ENCODE results near the gene FGFBP3. TPM values are rescaled to one million over a fixed set of nuclear protein-coding genes. Genes with fewer than 3 reads are reported as not detected.
A peak's percentile ranks its signal among the peaks of the same experiment; 100 is the strongest.

The FGFBP3 gene
- total and polyA plus RNA-seq, 12 donors, result 0.24 to 4.1 (median 1.8) TPM

DNA sequence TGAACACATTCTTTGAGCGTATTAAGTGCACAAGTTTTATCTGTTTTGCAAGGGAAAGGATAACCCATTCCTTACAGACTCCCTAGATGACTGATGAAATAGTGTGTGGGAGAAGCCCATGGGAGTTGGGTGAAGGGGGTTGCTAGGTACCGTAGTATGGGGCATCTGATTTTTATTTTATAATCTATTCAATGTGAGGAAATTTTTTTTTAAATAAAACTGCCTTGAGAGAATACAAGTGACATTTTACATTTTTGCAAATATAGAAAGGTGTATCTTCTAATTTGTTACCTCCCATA lies 15.7 kb upstream of the FGFBP3 start:
- WGBS, 4 donors, result 47 to 58% (median 51%) methylated on average over 2 of the region's 2 CpGs
- Histone ChIP-seq H3K27me3 (no peaks in the 10 kb centered on the region), H3K27ac (no peak overlapping the region), H3K36me3 (replicated peaks in 1 of 2) (no peaks in the 10 kb centered on the region), H3K4me1 (replicated peaks in 1 of 2) (peaks cover 7 to 27% of the 10 kb centered on the region in 2 donors), H3K9me3 (replicated peaks in 1 of 3) (no peaks in the 10 kb centered on the region), H3K4me3 (peak overlapping the region in 1 of 4 donors; percentile 78)
- DNase-seq, result no peak
- intact Hi-C loops (cut with DNase I), result no loop called here
- TF ChIP-seq POLR2A (IDR thresholded peaks at IDR 0.05), result no peak
- TF ChIP-seq, protein P1, sequence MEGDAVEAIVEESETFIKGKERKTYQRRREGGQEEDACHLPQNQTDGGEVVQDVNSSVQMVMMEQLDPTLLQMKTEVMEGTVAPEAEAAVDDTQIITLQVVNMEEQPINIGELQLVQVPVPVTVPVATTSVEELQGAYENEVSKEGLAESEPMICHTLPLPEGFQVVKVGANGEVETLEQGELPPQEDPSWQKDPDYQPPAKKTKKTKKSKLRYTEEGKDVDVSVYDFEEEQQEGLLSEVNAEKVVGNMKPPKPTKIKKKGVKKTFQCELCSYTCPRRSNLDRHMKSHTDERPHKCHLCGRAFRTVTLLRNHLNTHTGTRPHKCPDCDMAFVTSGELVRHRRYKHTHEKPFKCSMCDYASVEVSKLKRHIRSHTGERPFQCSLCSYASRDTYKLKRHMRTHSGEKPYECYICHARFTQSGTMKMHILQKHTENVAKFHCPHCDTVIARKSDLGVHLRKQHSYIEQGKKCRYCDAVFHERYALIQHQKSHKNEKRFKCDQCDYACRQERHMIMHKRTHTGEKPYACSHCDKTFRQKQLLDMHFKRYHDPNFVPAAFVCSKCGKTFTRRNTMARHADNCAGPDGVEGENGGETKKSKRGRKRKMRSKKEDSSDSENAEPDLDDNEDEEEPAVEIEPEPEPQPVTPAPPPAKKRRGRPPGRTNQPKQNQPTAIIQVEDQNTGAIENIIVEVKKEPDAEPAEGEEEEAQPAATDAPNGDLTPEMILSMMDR (IDR thresholded peaks at IDR 0.05), result no peak

DNA sequence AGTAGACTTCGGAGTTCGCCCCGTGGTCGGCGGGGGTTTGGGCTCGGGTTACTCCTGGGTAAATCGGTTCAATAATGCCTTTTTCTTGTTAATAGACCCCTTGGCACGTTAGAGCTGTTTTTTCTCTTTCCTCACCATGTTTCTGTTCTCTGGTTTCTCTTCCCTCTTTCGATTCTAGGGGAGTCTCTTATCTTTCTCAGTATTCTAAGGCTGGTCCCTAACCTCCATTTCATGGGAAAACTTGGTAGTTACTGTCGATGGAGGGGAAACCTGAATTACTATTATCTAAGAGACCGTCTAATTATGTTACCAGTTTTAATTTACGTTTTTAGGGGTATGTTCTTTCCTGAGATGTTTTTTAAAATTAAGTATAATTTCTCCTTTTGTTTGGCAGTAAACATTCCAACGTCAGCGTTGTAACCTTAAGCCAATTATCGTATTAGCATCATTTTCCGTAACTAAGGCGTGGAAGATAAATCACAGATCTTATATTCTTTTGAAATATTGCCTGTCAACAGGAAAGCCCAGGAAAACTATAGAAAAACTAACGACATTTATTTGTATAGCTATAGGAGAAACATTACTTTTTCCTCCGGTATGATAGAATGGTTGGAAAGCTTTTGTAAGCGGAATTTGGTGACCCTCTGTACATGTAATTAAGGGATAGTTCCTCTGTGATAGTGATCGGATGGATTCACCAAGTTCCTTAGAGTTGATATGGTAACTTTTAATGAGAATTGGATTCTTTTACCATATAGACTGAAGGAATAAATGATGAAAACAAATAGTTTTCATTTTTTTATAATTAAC lies 15.1 kb upstream of the FGFBP3 start:
- no peaks in the 10 kb centered on the region for H3K27me3 ChIP-seq
- intact Hi-C loops (cut with DNase I), result no loop called here
- H3K9me3 ChIP-seq (replicated peaks in 1 of 3), result no peaks in the 10 kb centered on the region
- TF ChIP-seq, protein P1 (IDR thresholded peaks at IDR 0.05), result no peak
- TF ChIP-seq POLR2A (IDR thresholded peaks at IDR 0.05), result no peak
- 1 to 3% (median 2%) methylated on average over 21 of the region's 21 CpGs for WGBS, 4 donors
- H3K36me3 ChIP-seq (replicated peaks in 1 of 2), result no peaks in the 10 kb centered on the region
- peak overlapping the region; percentile 87 to 99 (median 98) for H3K27ac ChIP-seq
- no peak for DNase-seq
- peaks cover 7 to 23% of the 10 kb centered on the region in 2 donors for H3K4me1 ChIP-seq (replicated peaks in 1 of 2)
- H3K4me3 ChIP-seq, result peak overlapping the region; percentile 65 to 100 (median 81)

GRCh38 chr10:91923371-91924211 lies 14.3 kb upstream of the FGFBP3 start, which contains the start of gene BTAF1:
BTAF1 (plus strand) TSS chr10:91923770; CDS start chr10:91924077, 307 bp downstream.
- intact Hi-C loops (cut with DNase I), result no loop called here
- peaks cover 7 to 23% of the 10 kb centered on the region in 2 donors for H3K4me1 ChIP-seq (replicated peaks in 1 of 2)
- peak within 1 kb of the TSS; percentile 87 to 99 (median 98) for H3K27ac ChIP-seq
- H3K4me3 ChIP-seq, result peak within 1 kb of the TSS; percentile 65 to 100 (median 81)
- TF ChIP-seq, protein P1 (IDR thresholded peaks at IDR 0.05), result no peak
- peak; percentile 81 to 93 for TF ChIP-seq POLR2A (IDR thresholded peaks at IDR 0.05)
- 0% methylated on average over 14 to 65 of the region's 65 CpGs for WGBS, 4 donors
- no peaks in the 10 kb centered on the region for H3K27me3 ChIP-seq
- H3K36me3 ChIP-seq (replicated peaks in 1 of 2), result no peaks in the 10 kb centered on the region
- no peaks in the 10 kb centered on the region for H3K9me3 ChIP-seq (replicated peaks in 1 of 3)
- DNase-seq, result peak; percentile 92 to 96 (median 94)

DNA sequence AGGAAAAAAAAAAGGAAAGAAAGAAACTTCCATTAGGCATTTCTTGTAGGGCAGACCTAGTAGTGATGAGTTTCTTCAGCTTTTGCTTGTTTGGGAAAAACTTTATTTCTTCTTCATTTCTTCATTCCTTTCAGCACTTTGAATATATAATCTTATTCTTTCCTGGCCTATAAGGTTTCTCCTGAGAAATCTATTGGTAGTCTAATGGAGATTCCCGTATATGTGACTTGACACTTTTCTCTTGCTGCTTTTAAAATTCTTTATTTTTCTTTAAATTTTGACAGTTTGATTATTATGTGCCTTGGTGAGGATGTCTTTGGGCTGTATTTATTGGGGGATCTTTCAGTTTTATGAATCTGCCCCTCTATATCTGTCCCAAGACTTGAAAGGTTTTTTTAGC lies 10.4 kb upstream of the FGFBP3 start:
- H3K27ac ChIP-seq, result no peak overlapping the region
- no peak for DNase-seq
- no peaks in the 10 kb centered on the region for H3K36me3 ChIP-seq (replicated peaks in 1 of 2)
- H3K9me3 ChIP-seq (replicated peaks in 1 of 3), result no peaks in the 10 kb centered on the region
- 88 to 95% (median 93%) methylated on average over 1 of the region's 1 CpG for WGBS, 4 donors
- no peak overlapping the region for H3K4me3 ChIP-seq
- intact Hi-C loops (cut with DNase I), result loop anchor here in 1 of 2 donors (10.0 kb wide), 1 partner anchor 155 kb away; no protein-coding TSS in a partner anchor
- H3K4me1 ChIP-seq (replicated peaks in 1 of 2), result peaks cover 3 to 4% of the 10 kb centered on the region in 2 donors
- TF ChIP-seq, protein P1 (IDR thresholded peaks at IDR 0.05), result no peak
- no peak for TF ChIP-seq POLR2A (IDR thresholded peaks at IDR 0.05)
- no peaks in the 10 kb centered on the region for H3K27me3 ChIP-seq
